SJSA1 (cell line): ENCODE measurements around the gene BDNF. TPM values are rescaled to one million over a fixed set of nuclear protein-coding genes. Genes with fewer than 3 reads are reported as not detected.

ENCODE experiments used
- DNase-seq, 2 experiments: peaks; one replicate each; pipeline ENCODE4 v3.0.0-alpha.2; 2015 to 2020; ENCODE audit warnings: low spot score in 2 of 2, low read depth in 1 of 2
- H3K27ac ChIP-seq: fragments of 250-450 bp; sonication (Bioruptor Pico); 2 replicates; pipeline ENCODE4 v1.5.1; 2020; ENCODE audit warnings: mild to moderate bottlenecking, moderate library complexity
- H3K27me3 ChIP-seq: fragments of 250-450 bp; sonication (Bioruptor Pico); replicated peaks from 2 replicates; pipeline ENCODE4 v1.5.1; 2020; ENCODE audit warnings: mild to moderate bottlenecking, moderate library complexity
- H3K36me3 ChIP-seq: fragments of 250-450 bp; sonication (Bioruptor Pico); 2 replicates; pipeline ENCODE4 v1.5.1; 2020; ENCODE audit warnings: mild to moderate bottlenecking
- H3K4me1 ChIP-seq: fragments of 250-450 bp; sonication (Bioruptor Pico); replicated peaks from 2 replicates; pipeline ENCODE4 v1.6.1; 2021; ENCODE audit warnings: mild to moderate bottlenecking
- H3K4me3 ChIP-seq: fragments of 250-450 bp; sonication (Bioruptor Pico); 2 replicates; pipeline ENCODE4 v1.5.1; 2020; ENCODE audit warnings: mild to moderate bottlenecking
- H3K9me3 ChIP-seq: fragments of 250-450 bp; sonication (Bioruptor Pico); replicated peaks from 2 replicates; pipeline ENCODE4 v1.5.1; 2020; ENCODE audit warnings: mild to moderate bottlenecking
- total RNA-seq: library from RNA; depleted of rRNA; stranded (reverse); fragments of >200 nt; shearing (Covaris generic); gene quantifications from 2 replicates; pipeline ENCODE4 v1.2.3, GENCODE V29; 2014

BDNF gene
- total RNA-seq, 1 experiment from 2014 or later, result 22.4 TPM

- peak in 1 of 2 experiments; percentile 55 for DNase-seq
- Histone ChIP-seq H3K4me3 (peak overlapping the region; percentile 56), H3K4me1 (peaks cover 30% of the 10 kb centered on the region), H3K9me3 (no peaks in the 10 kb centered on the region), H3K27ac (0 out of 2 replicates have a peak overlapping the region, but pooled peaks have one; percentile 43), H3K36me3 (no peaks in the 10 kb centered on the region), H3K27me3 (peaks cover 13% of the 10 kb centered on the region)
Measured at GRCh38 chr11:27718346-27718862, 18.1 kb upstream of the BDNF start.

GRCh38 chr11:27717801-27718229 is 17.6 kb upstream of the BDNF start:
- Histone ChIP-seq H3K9me3 (no peaks in the 10 kb centered on the region), H3K36me3 (no peaks in the 10 kb centered on the region), H3K4me3 (peak overlapping the region; percentile 56), H3K27ac (no peak overlapping the region), H3K4me1 (peaks cover 25% of the 10 kb centered on the region), H3K27me3 (peaks cover 7% of the 10 kb centered on the region)
- DNase-seq, result peak in 1 of 2 experiments; percentile 22

- peaks cover 6% of the 10 kb centered on the region for H3K27me3 ChIP-seq
- H3K4me3 ChIP-seq, result no peak overlapping the region
- peak in 1 of 2 experiments; percentile 13 for DNase-seq
- H3K4me1 ChIP-seq, result peaks cover 22% of the 10 kb centered on the region
- H3K36me3 ChIP-seq, result no peaks in the 10 kb centered on the region
- no peaks in the 10 kb centered on the region for H3K9me3 ChIP-seq
- no peak overlapping the region for H3K27ac ChIP-seq
Measured at GRCh38 chr11:27717377-27717776, 17.1 kb upstream of the BDNF start.

- Histone ChIP-seq H3K36me3 (no peaks in the 10 kb centered on the region), H3K9me3 (no peaks in the 10 kb centered on the region), H3K27ac (no peak overlapping the region), H3K27me3 (peaks cover 6% of the 10 kb centered on the region), H3K4me3 (no peak overlapping the region), H3K4me1 (peaks cover 19% of the 10 kb centered on the region)
- DNase-seq, result no peak
Measured at GRCh38 chr11:27716835-27717234, 16.6 kb upstream of the BDNF start.

- Histone ChIP-seq H3K27ac (no peak overlapping the region), H3K4me1 (peaks cover 14% of the 10 kb centered on the region), H3K4me3 (no peak overlapping the region), H3K36me3 (no peaks in the 10 kb centered on the region), H3K9me3 (no peaks in the 10 kb centered on the region), H3K27me3 (peaks cover 3% of the 10 kb centered on the region)
- DNase-seq, result no peak
Measured at GRCh38 chr11:27716216-27716615, 16.0 kb upstream of the BDNF start.

- no peaks in the 10 kb centered on the region for H3K27me3 ChIP-seq
- no peak overlapping the region for H3K27ac ChIP-seq
- no peak for DNase-seq
- H3K36me3 ChIP-seq, result no peaks in the 10 kb centered on the region
- no peaks in the 10 kb centered on the region for H3K4me1 ChIP-seq
- H3K4me3 ChIP-seq, result no peak overlapping the region
- H3K9me3 ChIP-seq, result no peaks in the 10 kb centered on the region
Measured at GRCh38 chr11:27711725-27712124, 11.5 kb upstream of the BDNF start.

- Histone ChIP-seq H3K4me3 (no peak overlapping the region), H3K9me3 (no peaks in the 10 kb centered on the region), H3K36me3 (no peaks in the 10 kb centered on the region), H3K27ac (no peak overlapping the region), H3K27me3 (no peaks in the 10 kb centered on the region), H3K4me1 (no peaks in the 10 kb centered on the region)
- DNase-seq, result no peak
Measured at GRCh38 chr11:27710536-27710935, 10.3 kb upstream of the BDNF start.

- H3K27me3 ChIP-seq, result no peaks in the 10 kb centered on the region
- no peak for DNase-seq
- H3K9me3 ChIP-seq, result no peaks in the 10 kb centered on the region
- H3K4me3 ChIP-seq, result no peak overlapping the region
- no peak overlapping the region for H3K27ac ChIP-seq
- H3K36me3 ChIP-seq, result no peaks in the 10 kb centered on the region
- no peaks in the 10 kb centered on the region for H3K4me1 ChIP-seq
Measured at GRCh38 chr11:27707676-27708075, 7.4 kb upstream of the BDNF start.

GRCh38 chr11:27705873-27706820 is 5.9 kb upstream of the BDNF start:
- no peaks in the 10 kb centered on the region for H3K9me3 ChIP-seq
- no peaks in the 10 kb centered on the region for H3K4me1 ChIP-seq
- peak in 1 of 2 experiments; percentile 31 for DNase-seq
- no peak overlapping the region for H3K4me3 ChIP-seq
- H3K27me3 ChIP-seq, result no peaks in the 10 kb centered on the region
- no peaks in the 10 kb centered on the region for H3K36me3 ChIP-seq
- no peak overlapping the region for H3K27ac ChIP-seq

- no peak for DNase-seq
- Histone ChIP-seq H3K27ac (no peak overlapping the region), H3K36me3 (peaks cover 7% of the 10 kb centered on the region), H3K9me3 (no peaks in the 10 kb centered on the region), H3K27me3 (no peaks in the 10 kb centered on the region), H3K4me1 (no peaks in the 10 kb centered on the region), H3K4me3 (no peak overlapping the region)
Measured at GRCh38 chr11:27703481-27703880, 3.2 kb upstream of the BDNF start.

- Histone ChIP-seq H3K27ac (no peak overlapping the region), H3K4me3 (no peak overlapping the region), H3K4me1 (0 out of 2 replicates have a peak, but pooled peaks cover 3% of the 10 kb centered on the region), H3K36me3 (peaks cover 7% of the 10 kb centered on the region), H3K27me3 (no peaks in the 10 kb centered on the region), H3K9me3 (no peaks in the 10 kb centered on the region)
- DNase-seq, result no peak
Measured at GRCh38 chr11:27702811-27703210, 2.6 kb upstream of the BDNF start.

GRCh38 chr11:27701355-27702105 is 1.3 kb upstream of the BDNF start:
- Histone ChIP-seq H3K4me1 (peaks cover 13% of the 10 kb centered on the region), H3K36me3 (peaks cover 10% of the 10 kb centered on the region), H3K9me3 (no peaks in the 10 kb centered on the region), H3K27ac (peak overlapping the region; percentile 11; the same call in 1 of the 2 replicates), H3K4me3 (peak overlapping the region; percentile 66), H3K27me3 (no peaks in the 10 kb centered on the region)
- DNase-seq, result peak; percentile 67 to 75

- peaks cover 14% of the 10 kb centered on the region for H3K36me3 ChIP-seq
- no peaks in the 10 kb centered on the region for H3K27me3 ChIP-seq
- H3K4me3 ChIP-seq, result peak overlapping the region; percentile 66
- peaks cover 27% of the 10 kb centered on the region for H3K4me1 ChIP-seq
- DNase-seq, result peak in 1 of 2 experiments; percentile 39
- peak overlapping the region; percentile 53 for H3K27ac ChIP-seq
- no peaks in the 10 kb centered on the region for H3K9me3 ChIP-seq
Measured at GRCh38 chr11:27699926-27700350, 317 bp downstream of the BDNF start.
